Islet of Langerhans (tissue), 1 donor: ENCODE results near the gene RANBP2.
A peak's percentile ranks its signal among the peaks of the same experiment; 100 is the strongest.

Experiments used
- FAIRE-seq: peaks from one replicate; lab custom pipeline; 2011; peaks lifted over from hg19 to GRCh38; lab: Jason Lieb, UNC

Gene RANBP2

GRCh38 chr2:108778857-108779256 is 59.6 kb downstream of the RANBP2 start:
- no peak for FAIRE-seq

- no peak for FAIRE-seq
Observed at GRCh38 chr2:108786008-108786353, 66.7 kb downstream of the RANBP2 start.

- FAIRE-seq: no peak
Observed at GRCh38 chr2:108786354-108787215, 67.3 kb downstream of the RANBP2 start, which contains the start of gene CCDC138. TSS of gene CCDC138 (plus strand) at chr2:108786771. CDS start at chr2:108786823, 52 bp downstream.

- no peak for FAIRE-seq
Observed at GRCh38 chr2:108787216-108787541, 67.9 kb downstream of the RANBP2 start.

GRCh38 chr2:108803045-108803736 is 83.9 kb downstream of the RANBP2 start:
- no peak for FAIRE-seq

- FAIRE-seq: no peak
Observed at GRCh38 chr2:108805032-108805431, 85.8 kb downstream of the RANBP2 start.

GRCh38 chr2:108805782-108806181 is 86.5 kb downstream of the RANBP2 start:
- FAIRE-seq: no peak

- FAIRE-seq: no peak
Observed at GRCh38 chr2:108806371-108807113, 87.3 kb downstream of the RANBP2 start.

- FAIRE-seq: no peak
Observed at GRCh38 chr2:108809936-108810335, 90.7 kb downstream of the RANBP2 start.

GRCh38 chr2:108810993-108811957 is 92.0 kb downstream of the RANBP2 start:
- FAIRE-seq: no peak

- no peak for FAIRE-seq
Observed at GRCh38 chr2:108813732-108814131, 94.5 kb downstream of the RANBP2 start.

- FAIRE-seq: no peak
Observed at GRCh38 chr2:108820482-108820881, 101.2 kb downstream of the RANBP2 start.

- FAIRE-seq: no peak
Observed at GRCh38 chr2:108823286-108823685, 104.0 kb downstream of the RANBP2 start.

GRCh38 chr2:108824316-108825070 is 105.2 kb downstream of the RANBP2 start:
- FAIRE-seq: no peak

GRCh38 chr2:108825254-108825653 is 106.0 kb downstream of the RANBP2 start:
- no peak for FAIRE-seq

GRCh38 chr2:108825736-108826135 is 106.5 kb downstream of the RANBP2 start:
- FAIRE-seq: no peak

GRCh38 chr2:108829578-108830310 is 110.5 kb downstream of the RANBP2 start:
- FAIRE-seq: peak; percentile 13

GRCh38 chr2:108833219-108833618 is 113.9 kb downstream of the RANBP2 start:
- no peak for FAIRE-seq

- no peak for FAIRE-seq
Observed at GRCh38 chr2:108834620-108835019, 115.3 kb downstream of the RANBP2 start.

- FAIRE-seq: no peak
Observed at GRCh38 chr2:108835040-108835439, 115.8 kb downstream of the RANBP2 start.
